Neutrophil (primary cell): Measurements from ENCODE around the gene DEPDC5.

Experiments
- H3K27ac ChIP-seq: fragments of 200-600 bp; sonication (generic); 2 replicates; pipeline ENCODE4 v1.5.1; 2016; ENCODE audit warnings: mild to moderate bottlenecking, moderate library complexity
- H3K27me3 ChIP-seq: fragments of 200-600 bp; sonication (generic); 2 replicates; pipeline ENCODE4 v1.6.0; 2016; ENCODE audit warnings: mild to moderate bottlenecking
- H3K36me3 ChIP-seq: fragments of 200-600 bp; sonication (generic); 2 replicates; pipeline ENCODE4 v1.5.1; 2017
- H3K4me1 ChIP-seq, 2 experiments: fragments of 200-600 bp in 1 of 2; sonication (generic) in 1 of 2; 1 replicate in 1 of 2; 2 replicates in 1 of 2; pipeline versions ENCODE4 v1.5.1 to v1.6.1; 2013 to 2016; ENCODE audit warnings: low read depth in 1 of 2, low read length in 1 of 2, mild to moderate bottlenecking in 1 of 2, moderate library complexity in 1 of 2; ENCODE audit not compliant: control insufficient read depth in 1 of 2, insufficient read depth in 1 of 2
- H3K4me3 ChIP-seq, 2 experiments: fragments of 200-600 bp in 1 of 2; sonication (generic) in 1 of 2; 1 replicate in 1 of 2; 2 replicates in 1 of 2; pipeline ENCODE4 v1.5.1; 2013 to 2016; ENCODE audit warnings: low read depth in 1 of 2, low read length in 1 of 2, mild to moderate bottlenecking in 1 of 2, moderate library complexity in 1 of 2
- H3K9me3 ChIP-seq: fragments of 200-600 bp; sonication (generic); 2 replicates; pipeline ENCODE4 v1.5.1; 2016
- CTCF ChIP-seq: fragments of 200-600 bp; sonication (generic); IDR thresholded peaks from 2 replicates; pipeline ENCODE4 v1.5.1; 2016; ENCODE audit warnings: antibody characterized with exemption

Gene DEPDC5

GRCh38 chr22:31952472-31952871, 198.7 kb downstream of the DEPDC5 start:
- Histone ChIP-seq H3K27ac (peak overlapping the region; percentile 68), H3K4me3 (no peak overlapping the region), H3K9me3 (no peaks in the 10 kb centered on the region), H3K36me3 (peaks cover 34% of the 10 kb centered on the region), H3K4me1 (peaks cover 51 to 58% of the 10 kb centered on the region in 2 experiments), H3K27me3 (no peaks in the 10 kb centered on the region)
- no peak for TF ChIP-seq CTCF

GRCh38 chr22:31953261-31953660, 199.4 kb downstream of the DEPDC5 start:
- H3K27ac ChIP-seq = peak overlapping the region; percentile 68
- no peaks in the 10 kb centered on the region for H3K9me3 ChIP-seq
- peaks cover 44 to 51% of the 10 kb centered on the region in 2 experiments for H3K4me1 ChIP-seq
- no peak for TF ChIP-seq CTCF
- H3K27me3 ChIP-seq = no peaks in the 10 kb centered on the region
- H3K36me3 ChIP-seq = peaks cover 42% of the 10 kb centered on the region
- H3K4me3 ChIP-seq = no peak overlapping the region

GRCh38 chr22:31954535-31955523, 201.0 kb downstream of the DEPDC5 start:
- peaks cover 45% of the 10 kb centered on the region for H3K36me3 ChIP-seq

GRCh38 chr22:31956360-31956759, 202.5 kb downstream of the DEPDC5 start:
- Histone ChIP-seq H3K9me3 (no peaks in the 10 kb centered on the region), H3K27me3 (no peaks in the 10 kb centered on the region), H3K27ac (peak overlapping the region; percentile 38), H3K36me3 (peaks cover 34% of the 10 kb centered on the region), H3K4me1 (peaks cover 38% of the 10 kb centered on the region in 2 experiments), H3K4me3 (no peak overlapping the region)
- no peak for TF ChIP-seq CTCF

More at GRCh38 chr22:31954535-31955523, 201.0 kb downstream of the DEPDC5 start:
- no peaks in the 10 kb centered on the region for H3K27me3 ChIP-seq
- H3K27ac ChIP-seq = peak overlapping the region; percentile 68
- no peaks in the 10 kb centered on the region for H3K9me3 ChIP-seq
- H3K4me3 ChIP-seq = no peak overlapping the region
- H3K4me1 ChIP-seq = peaks cover 43 to 46% of the 10 kb centered on the region in 2 experiments
- no peak for TF ChIP-seq CTCF
